Ovary (tissue), 9 donors: Measurements from ENCODE around the gene PSG6. TPM values are rescaled to one million over a fixed set of nuclear protein-coding genes. Genes with fewer than 3 reads are reported as not detected.
"Not testable (repeated sequence)": the region's sequence is repeated elsewhere in the genome, so short reads cannot be mapped to it uniquely, and the experiment has no call there.

Experiments
- DNase-seq, 5 donors: peaks; one replicate each; pipeline ENCODE4 v3.0.0-alpha.2; 2019 to 2020
- H3K27ac ChIP-seq, 2 donors: fragments of 200-600 bp; one replicate each; pipeline versions ENCODE4 v1.5.1 to v1.8.0; 2019 to 2022
- H3K27me3 ChIP-seq: fragments of 200-600 bp; one replicate; pipeline ENCODE4 v1.8.0; 2022
- H3K36me3 ChIP-seq: fragments of 200-600 bp; sonication (generic); one replicate; pipeline ENCODE4 v1.5.1; 2019
- H3K4me1 ChIP-seq: one replicate; pipeline ENCODE4 v1.8.1; 2013; ENCODE audit warnings: mild to moderate bottlenecking, moderate library complexity; ENCODE audit not compliant: insufficient read depth
- H3K4me3 ChIP-seq: fragments of 200-600 bp; sonication (generic); one replicate; pipeline ENCODE4 v1.5.1; 2017
- H3K9me3 ChIP-seq, 2 donors: fragments of 200-600 bp in 1 of 2; sonication (generic) in 1 of 2; one replicate each; pipeline versions ENCODE4 v1.5.1 to v1.8.1; 2013 to 2019; ENCODE audit warnings: mild to moderate bottlenecking in 1 of 2, moderate library complexity in 1 of 2
- EP300 ChIP-seq: sonication (generic); formaldehyde crosslinking; IDR thresholded peaks from one replicate; pipeline ENCODE4 v1.6.1; 2017; ENCODE audit warnings: antibody characterized with exemption
- POLR2A ChIP-seq: fragments of 450-650 bp; IDR thresholded peaks from one replicate; pipeline ENCODE4 v1.6.1; 2017; ENCODE audit warnings: antibody characterized with exemption, mild to moderate bottlenecking, moderate library complexity
- WGBS, 3 donors: extraction: QIAGEN DNeasy Blood & Tissue Kit in 1 of 3; methylation state at CpG; one replicate each; pipeline versions ENCODE4 v1.1.5 to v1.1.7; 2013 to 2017; 5-methylcytosine and 5-hydroxymethylcytosine counted together
- intact Hi-C, 4 donors: fragments of 100-400 bp; cut with DNase I; formaldehyde crosslinking; loops; one replicate each; pipeline versions ENCODE4 v1.11.0 to v1.15.1; 2022 to 2023
- polyA plus RNA-seq, 2 donors: library from polyadenylated mRNA; stranded (reverse); fragments of 200-250 nt in 1 of 2; fragments of 350-450 nt in 1 of 2; fragmentation: Illumina TruSeq in 1 of 2; extraction: RNeasy Lipid Tissue Mini Kit (QIAGEN cat#74804) in 1 of 2; gene quantifications; one replicate each; pipeline ENCODE4 v1.2.3, GENCODE V29; 2013 to 2014
- total RNA-seq, 7 donors: library from RNA; depleted of rRNA in 2 of 7; stranded (reverse); fragments of >200 nt in 2 of 7; fragmentation: NEBNext Ultra II Directional in 3 of 7; extraction: Animal tissue kit (Norgen Biotek cat#: 25700) in 3 of 7; gene quantifications; one replicate each; pipeline versions ENCODE4 v1.1.0 to v1.2.4, GENCODE V29; 2016 to 2023
- TF ChIP-seq, protein P1 (sequence below), 3 donors: fragments of 450-650 bp in 2 of 3; fragments of 200-600 bp in 1 of 3; IDR thresholded peaks; one replicate each; pipeline versions ENCODE4 v1.5.1 to v1.8.0; 2016 to 2022; ENCODE audit warnings: antibody characterized with exemption in 3 of 3, mild to moderate bottlenecking in 1 of 3
- donor health status: DM: no; HTN: no; CAD: no; lungs with moderate emphysema.
- donor health status: DM: no; HTN: no; CAD: no.
- donor health status: Bipolar disorder and iron deficiency.
- donor health status: DM: yes; HTN: yes; CAD: no.
- donor health status: DM: no; HTN: no; CAD: no.
- donor health status: DM: yes; HTN: yes; CAD: no.

PSG6 gene
- total and polyA plus RNA-seq, 9 donors, result not detected

GRCh38 chr19:42874901-42875813, 42.5 kb downstream of the PSG6 start:
- H3K4me3 ChIP-seq, H3K27me3 ChIP-seq, H3K36me3 ChIP-seq, H3K27ac ChIP-seq, intact Hi-C loops, H3K4me1 ChIP-seq, DNase-seq, H3K9me3 ChIP-seq: not testable (repeated sequence)
- 47 to 60% (median 52%) methylated on average over 4 of the region's 4 CpGs for WGBS, 3 donors

DNA sequence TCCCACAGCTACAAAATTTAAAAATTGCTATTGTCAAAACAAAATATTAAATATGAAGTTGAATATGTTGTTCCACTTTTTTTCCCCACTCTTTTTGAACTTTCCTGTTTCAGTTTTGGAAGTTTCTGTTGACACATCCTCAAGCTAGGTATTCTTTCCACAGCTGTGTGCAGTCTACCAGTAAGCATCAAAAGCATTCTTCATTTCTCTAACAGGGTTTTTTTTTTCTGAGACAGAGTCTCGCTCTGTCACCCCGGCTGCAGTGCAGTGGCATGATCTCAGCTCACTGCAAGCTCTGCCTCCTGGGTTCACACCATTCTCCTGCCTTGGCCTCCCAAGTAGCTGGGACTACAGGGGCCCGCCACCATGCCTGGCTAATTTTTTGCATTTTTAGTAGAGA, 43.6 kb downstream of the PSG6 start:
- H3K9me3 ChIP-seq, H3K4me1 ChIP-seq, H3K27ac ChIP-seq, H3K27me3 ChIP-seq, intact Hi-C loops, DNase-seq, H3K4me3 ChIP-seq, H3K36me3 ChIP-seq: not testable (repeated sequence)
- WGBS, 3 donors, result 69 to 89% (median 74%) methylated on average over 3 of the region's 3 CpGs

DNA sequence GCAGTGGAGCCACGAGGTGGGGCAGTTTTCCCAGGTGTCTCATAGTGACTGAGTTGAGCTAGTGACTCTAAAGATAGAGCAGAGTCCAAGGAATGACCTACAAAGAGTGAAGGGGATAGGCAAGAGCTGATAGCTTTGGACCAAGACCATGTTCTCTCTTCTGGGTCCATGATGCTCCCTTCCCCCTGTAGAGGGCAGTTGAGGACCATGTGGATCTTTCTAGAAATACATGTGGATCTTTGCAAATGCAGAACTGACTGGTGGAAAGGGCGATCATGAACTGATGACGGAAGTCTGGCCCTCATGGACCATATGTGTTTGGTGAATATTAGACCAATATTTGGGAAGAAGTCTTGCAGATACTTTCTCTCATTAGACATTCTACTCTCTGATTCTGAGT, 45.1 kb downstream of the PSG6 start:
- intact Hi-C loops, result no loop called here
- TF ChIP-seq, protein P1, sequence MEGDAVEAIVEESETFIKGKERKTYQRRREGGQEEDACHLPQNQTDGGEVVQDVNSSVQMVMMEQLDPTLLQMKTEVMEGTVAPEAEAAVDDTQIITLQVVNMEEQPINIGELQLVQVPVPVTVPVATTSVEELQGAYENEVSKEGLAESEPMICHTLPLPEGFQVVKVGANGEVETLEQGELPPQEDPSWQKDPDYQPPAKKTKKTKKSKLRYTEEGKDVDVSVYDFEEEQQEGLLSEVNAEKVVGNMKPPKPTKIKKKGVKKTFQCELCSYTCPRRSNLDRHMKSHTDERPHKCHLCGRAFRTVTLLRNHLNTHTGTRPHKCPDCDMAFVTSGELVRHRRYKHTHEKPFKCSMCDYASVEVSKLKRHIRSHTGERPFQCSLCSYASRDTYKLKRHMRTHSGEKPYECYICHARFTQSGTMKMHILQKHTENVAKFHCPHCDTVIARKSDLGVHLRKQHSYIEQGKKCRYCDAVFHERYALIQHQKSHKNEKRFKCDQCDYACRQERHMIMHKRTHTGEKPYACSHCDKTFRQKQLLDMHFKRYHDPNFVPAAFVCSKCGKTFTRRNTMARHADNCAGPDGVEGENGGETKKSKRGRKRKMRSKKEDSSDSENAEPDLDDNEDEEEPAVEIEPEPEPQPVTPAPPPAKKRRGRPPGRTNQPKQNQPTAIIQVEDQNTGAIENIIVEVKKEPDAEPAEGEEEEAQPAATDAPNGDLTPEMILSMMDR (IDR thresholded peaks at IDR 0.05), result no peak
- no peak for TF ChIP-seq EP300
- TF ChIP-seq POLR2A, result no peak
- Histone ChIP-seq H3K27ac (no peak overlapping the region), H3K4me3 (no peak overlapping the region), H3K36me3 (no peaks in the 10 kb centered on the region), H3K27me3 (no peaks in the 10 kb centered on the region), H3K9me3 (no peaks in the 10 kb centered on the region), H3K4me1 (no peaks in the 10 kb centered on the region)
- 58 to 64% (median 62%) methylated on average over 3 of the region's 3 CpGs for WGBS, 3 donors
- DNase-seq, result no peak

DNA sequence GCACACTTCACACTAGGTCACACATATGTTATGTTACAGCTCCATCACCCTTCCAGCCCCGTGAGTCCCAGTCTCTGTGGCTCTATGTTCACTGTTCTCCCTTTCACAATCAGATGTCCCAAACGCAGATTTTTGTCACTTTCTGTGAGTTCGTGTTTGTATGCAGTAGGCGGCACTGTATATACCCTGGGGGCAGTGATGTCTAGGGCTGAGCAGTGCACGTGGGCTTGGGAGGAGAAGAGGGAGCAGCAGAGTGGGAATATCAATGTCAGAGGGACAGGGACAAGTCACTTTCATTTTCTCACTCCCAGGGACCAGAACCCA, 60.2 kb downstream of the PSG6 start:
- H3K27me3 ChIP-seq, result no peaks in the 10 kb centered on the region
- TF ChIP-seq EP300 (no peak), POLR2A (no peak)
- TF ChIP-seq, protein P1 (IDR thresholded peaks at IDR 0.05), result no peak
- H3K36me3 ChIP-seq, result no peaks in the 10 kb centered on the region
- intact Hi-C loops, result no loop called here
- H3K4me3 ChIP-seq, result no peak overlapping the region
- H3K9me3 ChIP-seq, result no peaks in the 10 kb centered on the region
- no peak overlapping the region for H3K27ac ChIP-seq
- H3K4me1 ChIP-seq, result no peaks in the 10 kb centered on the region
- DNase-seq, result no peak
- WGBS, 3 donors, result 57 to 75% (median 69%) methylated on average over 5 of the region's 5 CpGs

- 75 to 84% (median 84%) methylated on average over 19 of the region's 19 CpGs for WGBS, 3 donors
- H3K9me3 ChIP-seq, DNase-seq, H3K36me3 ChIP-seq, H3K27ac ChIP-seq, H3K4me1 ChIP-seq, intact Hi-C loops, H3K4me3 ChIP-seq, H3K27me3 ChIP-seq: not testable (repeated sequence)
Observed at GRCh38 chr19:42856866-42857543, 60.7 kb downstream of the PSG6 start.

DNA sequence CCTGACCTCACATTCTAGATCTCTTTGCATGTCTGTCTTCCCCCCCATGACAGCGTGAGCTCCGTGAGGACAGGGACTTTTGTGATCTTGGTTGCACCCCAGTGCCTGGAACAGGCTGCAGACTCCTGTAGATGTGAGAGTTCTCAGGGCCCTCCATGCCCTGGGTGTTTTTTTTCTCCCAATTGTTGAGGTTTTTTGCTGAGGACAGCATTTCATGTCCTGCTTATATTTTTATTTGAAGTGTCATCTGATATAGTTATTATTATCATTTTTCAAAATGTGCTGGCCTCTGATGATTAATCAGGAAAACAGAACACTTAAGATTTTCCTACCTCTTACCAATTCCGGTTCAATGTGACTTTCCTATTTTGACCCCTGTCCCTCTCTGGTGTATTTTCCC, 62.9 kb downstream of the PSG6 start:
- H3K4me3 ChIP-seq, H3K36me3 ChIP-seq, H3K27ac ChIP-seq, H3K27me3 ChIP-seq, H3K9me3 ChIP-seq, intact Hi-C loops, H3K4me1 ChIP-seq, DNase-seq: not testable (repeated sequence)
- 78 to 82% (median 80%) methylated on average over 1 to 3 of the region's 3 CpGs for WGBS, 3 donors

GRCh38 chr19:42853231-42853630, 64.5 kb downstream of the PSG6 start:
- H3K9me3 ChIP-seq, H3K27me3 ChIP-seq, intact Hi-C loops, H3K36me3 ChIP-seq, H3K4me3 ChIP-seq, DNase-seq, H3K27ac ChIP-seq, H3K4me1 ChIP-seq: not testable (repeated sequence)
- WGBS, 3 donors, result 83 to 89% (median 83%) methylated on average over 1 of the region's 1 CpG

- H3K4me3 ChIP-seq, H3K4me1 ChIP-seq, H3K27ac ChIP-seq, H3K27me3 ChIP-seq, DNase-seq, intact Hi-C loops, H3K9me3 ChIP-seq, H3K36me3 ChIP-seq: not testable (repeated sequence)
Observed at GRCh38 chr19:42852821-42853220, 64.9 kb downstream of the PSG6 start.
